GM12892 (cell line): ENCODE results near the gene HHAT.

ENCODE experiments used
- POLR2A ChIP-seq: IDR thresholded peaks from 2 replicates; pipeline ENCODE4 v1.6.1; 2011; ENCODE audit warnings: low read depth, low read length, control low read depth
- POLR2AphosphoS5 ChIP-seq: IDR thresholded peaks from 2 replicates; pipeline ENCODE4 v1.6.1; 2011; ENCODE audit warnings: low read depth, low read length, control low read depth

- TF ChIP-seq POLR2AphosphoS5: no peak
- TF ChIP-seq POLR2A: no peak
Observed at GRCh38 chr1:210363119-210363518, 34.4 kb downstream of the HHAT start.
